Activated naive CD4-positive, alpha-beta T cell treated with anti-CD3 and anti-CD28 coated beads, Interleukin-2, amount 10 ng/mL, durations not matched to agents 7 days and 5 days (primary cell): ENCODE results near the gene WASHC4.
A peak's percentile ranks its signal among the peaks of the same experiment; 100 is the strongest.

Experiments used
- CTCF ChIA-PET: fragments of 350-600 bp; sonication (Branson Sonifier 250); formaldehyde crosslinking; loops from one replicate; lab custom pipeline; 2021; ENCODE audit warnings: antibody characterized with exemption; lab: Charles Lee
- DNase-seq: peaks from one replicate; pipeline ENCODE4 v3.0.0-alpha.2; 2020
- H3K27ac Mint-ChIP-seq: one replicate; pipeline ENCODE4 v1.8.0; 2021; ENCODE audit warnings: mild to moderate bottlenecking, moderate library complexity, mixed read lengths
- H3K27me3 Mint-ChIP-seq: one replicate; pipeline ENCODE4 v1.8.0; 2021; ENCODE audit warnings: mild to moderate bottlenecking, mixed read lengths
- H3K36me3 Mint-ChIP-seq: one replicate; pipeline ENCODE4 v1.8.0; 2021; ENCODE audit warnings: mixed read lengths
- H3K4me1 Mint-ChIP-seq: one replicate; pipeline ENCODE4 v1.8.0; 2021; ENCODE audit warnings: mixed read lengths
- H3K4me3 Mint-ChIP-seq: one replicate; pipeline ENCODE4 v1.8.0; 2021; ENCODE audit warnings: mild to moderate bottlenecking, moderate library complexity, mixed read lengths
- H3K9me3 Mint-ChIP-seq: one replicate; pipeline ENCODE4 v1.8.0; 2021; ENCODE audit warnings: mixed read lengths

WASHC4 gene

GRCh38 chr12:105107171-105107493 lies 399 bp upstream of the WASHC4 start:
- H3K36me3 Mint-ChIP-seq: peaks cover 14% of the 10 kb centered on the region
- peaks cover 19% of the 10 kb centered on the region for H3K27me3 Mint-ChIP-seq
- peaks cover 4% of the 10 kb centered on the region for H3K9me3 Mint-ChIP-seq
- DNase-seq: no peak
- peak overlapping the region; percentile 95 for H3K4me3 Mint-ChIP-seq
- H3K27ac Mint-ChIP-seq: peak overlapping the region; percentile 99
- CTCF ChIA-PET: no interaction called here
- peaks cover 40% of the 10 kb centered on the region for H3K4me1 Mint-ChIP-seq

GRCh38 chr12:105109465-105110212 lies 2.1 kb downstream of the WASHC4 start:
- Mint-ChIP-seq H3K4me3 (peak overlapping the region; percentile 95), H3K27me3 (peaks cover 16% of the 10 kb centered on the region), H3K27ac (peak overlapping the region; percentile 99), H3K36me3 (peaks cover 32% of the 10 kb centered on the region), H3K4me1 (peaks cover 50% of the 10 kb centered on the region), H3K9me3 (peaks cover 4% of the 10 kb centered on the region)
- CTCF ChIA-PET: no interaction called here
- no peak for DNase-seq

GRCh38 chr12:105110851-105111250 lies 3.3 kb downstream of the WASHC4 start:
- H3K27ac Mint-ChIP-seq: no peak overlapping the region
- peaks cover 37% of the 10 kb centered on the region for H3K36me3 Mint-ChIP-seq
- peaks cover 50% of the 10 kb centered on the region for H3K4me1 Mint-ChIP-seq
- peaks cover 12% of the 10 kb centered on the region for H3K27me3 Mint-ChIP-seq
- no peak overlapping the region for H3K4me3 Mint-ChIP-seq
- no peak for DNase-seq
- no peaks in the 10 kb centered on the region for H3K9me3 Mint-ChIP-seq
- CTCF ChIA-PET: no interaction called here

- Mint-ChIP-seq H3K4me3 (no peak overlapping the region), H3K27me3 (no peaks in the 10 kb centered on the region), H3K27ac (no peak overlapping the region), H3K9me3 (no peaks in the 10 kb centered on the region), H3K36me3 (peaks cover 51% of the 10 kb centered on the region), H3K4me1 (peaks cover 40% of the 10 kb centered on the region)
- no peak for DNase-seq
- CTCF ChIA-PET: no interaction called here
These were observed 5.6 kb downstream of the WASHC4 start for GRCh38 chr12:105113094-105113493.

- Mint-ChIP-seq H3K4me3 (no peak overlapping the region), H3K27me3 (no peaks in the 10 kb centered on the region), H3K36me3 (peaks cover 57% of the 10 kb centered on the region), H3K27ac (no peak overlapping the region), H3K9me3 (no peaks in the 10 kb centered on the region), H3K4me1 (peaks cover 12% of the 10 kb centered on the region)
- CTCF ChIA-PET: no interaction called here
- DNase-seq: no peak
These were observed 9.4 kb downstream of the WASHC4 start for GRCh38 chr12:105116969-105117368.

GRCh38 chr12:105120551-105120950 lies 13.0 kb downstream of the WASHC4 start:
- no peak overlapping the region for H3K4me3 Mint-ChIP-seq
- no peaks in the 10 kb centered on the region for H3K9me3 Mint-ChIP-seq
- CTCF ChIA-PET: interaction anchor here (0.9 kb wide), 1 partner anchor 59 kb away, joined by 3 read pairs; no protein-coding TSS in a partner anchor
- no peak overlapping the region for H3K27ac Mint-ChIP-seq
- peaks cover 50% of the 10 kb centered on the region for H3K36me3 Mint-ChIP-seq
- no peak for DNase-seq
- H3K4me1 Mint-ChIP-seq: no peaks in the 10 kb centered on the region
- H3K27me3 Mint-ChIP-seq: no peaks in the 10 kb centered on the region

- CTCF ChIA-PET: no interaction called here
- Mint-ChIP-seq H3K27me3 (no peaks in the 10 kb centered on the region), H3K9me3 (no peaks in the 10 kb centered on the region), H3K27ac (no peak overlapping the region), H3K4me1 (no peaks in the 10 kb centered on the region), H3K4me3 (no peak overlapping the region), H3K36me3 (peaks cover 58% of the 10 kb centered on the region)
- no peak for DNase-seq
These were observed 30.7 kb downstream of the WASHC4 start for GRCh38 chr12:105138248-105138647.

- CTCF ChIA-PET: no interaction called here
- Mint-ChIP-seq H3K27me3 (no peaks in the 10 kb centered on the region), H3K4me3 (no peak overlapping the region), H3K4me1 (no peaks in the 10 kb centered on the region), H3K27ac (no peak overlapping the region), H3K9me3 (no peaks in the 10 kb centered on the region), H3K36me3 (peaks cover 46% of the 10 kb centered on the region)
- no peak for DNase-seq
These were observed 33.9 kb downstream of the WASHC4 start for GRCh38 chr12:105141320-105141922.

- H3K27me3 Mint-ChIP-seq: no peaks in the 10 kb centered on the region
- no peaks in the 10 kb centered on the region for H3K4me1 Mint-ChIP-seq
- H3K9me3 Mint-ChIP-seq: no peaks in the 10 kb centered on the region
- no peak for DNase-seq
- no peak overlapping the region for H3K27ac Mint-ChIP-seq
- H3K36me3 Mint-ChIP-seq: peaks cover 44% of the 10 kb centered on the region
- H3K4me3 Mint-ChIP-seq: no peak overlapping the region
- CTCF ChIA-PET: no interaction called here
These were observed 34.7 kb downstream of the WASHC4 start for GRCh38 chr12:105142259-105142658.

GRCh38 chr12:105156260-105156659 lies 48.7 kb downstream of the WASHC4 start:
- Mint-ChIP-seq H3K9me3 (no peaks in the 10 kb centered on the region), H3K4me1 (no peaks in the 10 kb centered on the region), H3K27ac (no peak overlapping the region), H3K36me3 (peaks cover 42% of the 10 kb centered on the region), H3K4me3 (no peak overlapping the region), H3K27me3 (no peaks in the 10 kb centered on the region)
- no peak for DNase-seq
- CTCF ChIA-PET: no interaction called here

GRCh38 chr12:105157606-105158005 lies 50.1 kb downstream of the WASHC4 start:
- DNase-seq: no peak
- no peak overlapping the region for H3K27ac Mint-ChIP-seq
- peaks cover 44% of the 10 kb centered on the region for H3K36me3 Mint-ChIP-seq
- no peaks in the 10 kb centered on the region for H3K9me3 Mint-ChIP-seq
- no peaks in the 10 kb centered on the region for H3K27me3 Mint-ChIP-seq
- no peaks in the 10 kb centered on the region for H3K4me1 Mint-ChIP-seq
- CTCF ChIA-PET: no interaction called here
- H3K4me3 Mint-ChIP-seq: no peak overlapping the region

- no peaks in the 10 kb centered on the region for H3K27me3 Mint-ChIP-seq
- no peak for DNase-seq
- no peaks in the 10 kb centered on the region for H3K9me3 Mint-ChIP-seq
- no peak overlapping the region for H3K27ac Mint-ChIP-seq
- H3K4me3 Mint-ChIP-seq: no peak overlapping the region
- CTCF ChIA-PET: no interaction called here
- H3K36me3 Mint-ChIP-seq: peaks cover 51% of the 10 kb centered on the region
- no peaks in the 10 kb centered on the region for H3K4me1 Mint-ChIP-seq
These were observed 51.3 kb downstream of the WASHC4 start for GRCh38 chr12:105158876-105159275.

GRCh38 chr12:105162174-105162573 lies 54.6 kb downstream of the WASHC4 start:
- Mint-ChIP-seq H3K27ac (no peak overlapping the region), H3K4me1 (no peaks in the 10 kb centered on the region), H3K4me3 (no peak overlapping the region), H3K36me3 (peaks cover 47% of the 10 kb centered on the region), H3K9me3 (no peaks in the 10 kb centered on the region), H3K27me3 (no peaks in the 10 kb centered on the region)
- CTCF ChIA-PET: no interaction called here
- DNase-seq: no peak

- Mint-ChIP-seq H3K4me3 (no peak overlapping the region), H3K27me3 (no peaks in the 10 kb centered on the region), H3K27ac (no peak overlapping the region), H3K36me3 (peaks cover 45% of the 10 kb centered on the region), H3K4me1 (no peaks in the 10 kb centered on the region), H3K9me3 (no peaks in the 10 kb centered on the region)
- DNase-seq: no peak
- CTCF ChIA-PET: interaction anchor here (1.2 kb wide), 1 partner anchor 205 kb away, joined by 3 read pairs; no protein-coding TSS in a partner anchor
These were observed 56.5 kb downstream of the WASHC4 start for GRCh38 chr12:105164068-105164467.

GRCh38 chr12:105166736-105167135 lies 59.2 kb downstream of the WASHC4 start:
- no peak for DNase-seq
- CTCF ChIA-PET: interaction anchor here (0.9 kb wide), 1 partner anchor 69 kb away, joined by 4 read pairs; no protein-coding TSS in a partner anchor
- no peaks in the 10 kb centered on the region for H3K9me3 Mint-ChIP-seq
- no peaks in the 10 kb centered on the region for H3K4me1 Mint-ChIP-seq
- H3K4me3 Mint-ChIP-seq: no peak overlapping the region
- H3K27me3 Mint-ChIP-seq: no peaks in the 10 kb centered on the region
- H3K27ac Mint-ChIP-seq: no peak overlapping the region
- peaks cover 49% of the 10 kb centered on the region for H3K36me3 Mint-ChIP-seq
